ENCODE results near the gene ESCO1.

The ESCO1 gene

GRCh38 chr18:21612125-21613039, 11.9 kb upstream of the ESCO1 start, which contains the start of gene SNRPD1:
SNRPD1 (plus strand) TSS chr18:21612314; CDS start chr18:21612430, 116 bp downstream.
- peak; percentile 98 for TF ChIP-seq CTCF (conservative IDR thresholded peaks at IDR 0.05)
- TF ChIP-seq ZFX (IDR thresholded peaks at IDR 0.05) = peak; percentile 98

GRCh38 chr18:21611401-21612124, 11.1 kb upstream of the ESCO1 start:
- peak overlapping the region; percentile 85 for H3K27ac ChIP-seq

More at GRCh38 chr18:21612125-21613039, 11.9 kb upstream of the ESCO1 start, which contains the start of gene SNRPD1:
- H3K27ac ChIP-seq = peak within 1 kb of the TSS; percentile 85

- H3K27ac ChIP-seq = no peak overlapping the region
- TF ChIP-seq CTCF (conservative IDR thresholded peaks at IDR 0.05) (no peak), ZFX (IDR thresholded peaks at IDR 0.05) (no peak)
Measured at GRCh38 chr18:21605213-21605612, 4.7 kb upstream of the ESCO1 start.

GRCh38 chr18:21604671-21605070, 4.2 kb upstream of the ESCO1 start:
- no peak for TF ChIP-seq ZFX (IDR thresholded peaks at IDR 0.05)
- H3K27ac ChIP-seq = no peak overlapping the region

- TF ChIP-seq CTCF (conservative IDR thresholded peaks at IDR 0.05) = no peak
- TF ChIP-seq ZFX (IDR thresholded peaks at IDR 0.05) = no peak
- H3K27ac ChIP-seq = no peak overlapping the region
Measured at GRCh38 chr18:21602299-21602587, 1.7 kb upstream of the ESCO1 start.

GRCh38 chr18:21599585-21600525, 649 bp downstream of the ESCO1 start:
- H3K27ac ChIP-seq = peak overlapping the region; percentile 99
- TF ChIP-seq CTCF (conservative IDR thresholded peaks at IDR 0.05) = no peak
- peak; percentile 85 for TF ChIP-seq ZFX (IDR thresholded peaks at IDR 0.05)

- peak overlapping the region; percentile 99 for H3K27ac ChIP-seq
- TF ChIP-seq ZFX (IDR thresholded peaks at IDR 0.05) (no peak), CTCF (conservative IDR thresholded peaks at IDR 0.05) (no peak)
Measured at GRCh38 chr18:21598726-21599584, 1.5 kb downstream of the ESCO1 start.

Data from C4-2B (cell line).